ENCODE data around the gene S100A6.

GRCh38 chr1:153553830-153554541 lies 18.2 kb upstream of the S100A6 start:
- TF ChIP-seq CTCF (conservative IDR thresholded peaks at IDR 0.05; ENCODE audit: low read depth, low read length) (no peak), EZH2 (IDR thresholded peaks at IDR 0.05; ENCODE audit: low read length, unreplicated experiment) (no peak)
